T-helper 1 cell treated with Interleukin-12 subunit alpha and Interleukin-12 subunit beta and Interleukin-4 antibody, amounts not matched to agents 30 μg/mL and 1 μg/mL, for 36 hours (primary cell): Measurements from ENCODE around the gene ANKRD6.

ENCODE experiments used
- H3K27ac Mint-ChIP-seq: one replicate; pipeline ENCODE4 v1.8.0; 2021; ENCODE audit warnings: mild to moderate bottlenecking, mixed read lengths
- H3K27me3 Mint-ChIP-seq: one replicate; pipeline ENCODE4 v1.8.0; 2021; ENCODE audit warnings: low read depth, mixed read lengths
- H3K36me3 Mint-ChIP-seq: one replicate; pipeline ENCODE4 v1.8.0; 2021; ENCODE audit warnings: low read depth, mixed read lengths
- H3K4me1 Mint-ChIP-seq: one replicate; pipeline ENCODE4 v1.8.0; 2021; ENCODE audit warnings: low read depth, mixed read lengths
- H3K4me3 Mint-ChIP-seq: one replicate; pipeline ENCODE4 v1.8.0; 2021; ENCODE audit warnings: mild to moderate bottlenecking, moderate library complexity, mixed read lengths
- H3K9me3 Mint-ChIP-seq: one replicate; pipeline ENCODE4 v1.8.0; 2021; ENCODE audit warnings: mixed read lengths

ANKRD6 gene

GRCh38 chr6:89500611-89501010, 67.7 kb downstream of the ANKRD6 start:
- Mint-ChIP-seq H3K36me3 (no peaks in the 10 kb centered on the region), H3K9me3 (no peaks in the 10 kb centered on the region), H3K27ac (no peak overlapping the region), H3K4me3 (no peak overlapping the region), H3K27me3 (peaks cover 30% of the 10 kb centered on the region), H3K4me1 (no peaks in the 10 kb centered on the region)

DNA sequence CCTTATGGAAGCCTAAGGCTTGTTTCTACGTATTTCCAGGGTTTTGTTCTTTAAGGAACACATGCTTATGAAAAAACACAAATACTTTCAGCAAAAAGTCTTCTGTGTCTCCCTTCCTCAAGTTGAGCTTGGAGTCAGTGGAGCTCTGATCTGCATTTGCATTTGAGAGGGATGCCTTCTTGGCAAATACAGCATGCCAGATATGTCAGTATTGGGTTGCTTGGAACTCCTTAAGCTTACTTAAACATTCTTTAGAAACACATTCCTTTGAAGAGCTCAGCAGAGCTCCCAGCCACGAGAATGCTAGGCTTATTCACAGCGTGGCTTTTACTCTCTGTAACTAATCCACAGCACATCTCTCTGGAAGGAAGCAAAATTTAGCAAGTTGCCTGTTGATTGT, 68.3 kb downstream of the ANKRD6 start:
- Mint-ChIP-seq H3K9me3 (no peaks in the 10 kb centered on the region), H3K36me3 (no peaks in the 10 kb centered on the region), H3K27me3 (peaks cover 28% of the 10 kb centered on the region), H3K4me1 (no peaks in the 10 kb centered on the region), H3K4me3 (no peak overlapping the region), H3K27ac (no peak overlapping the region)

DNA sequence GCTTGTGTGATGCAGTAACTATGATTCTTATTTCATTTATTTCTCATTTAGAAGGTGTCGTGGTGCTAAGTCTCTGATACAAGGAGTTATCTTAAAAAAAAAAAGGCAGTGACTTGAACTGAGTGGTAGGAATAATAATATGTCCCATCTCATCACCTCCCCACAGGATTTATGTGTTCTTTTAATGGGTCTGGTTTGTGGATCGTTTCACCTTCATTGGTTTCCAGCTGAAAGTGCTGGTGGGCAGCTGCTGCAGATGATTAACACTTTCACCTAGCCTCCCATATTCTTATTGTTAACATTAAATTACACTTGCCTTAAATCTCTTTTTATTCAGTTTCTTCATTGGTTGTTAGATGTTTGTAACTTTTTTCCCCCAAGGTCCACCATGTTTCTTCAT, 68.8 kb downstream of the ANKRD6 start:
- no peak overlapping the region for H3K4me3 Mint-ChIP-seq
- H3K4me1 Mint-ChIP-seq: no peaks in the 10 kb centered on the region
- no peaks in the 10 kb centered on the region for H3K36me3 Mint-ChIP-seq
- no peaks in the 10 kb centered on the region for H3K9me3 Mint-ChIP-seq
- no peak overlapping the region for H3K27ac Mint-ChIP-seq
- peaks cover 27% of the 10 kb centered on the region for H3K27me3 Mint-ChIP-seq

DNA sequence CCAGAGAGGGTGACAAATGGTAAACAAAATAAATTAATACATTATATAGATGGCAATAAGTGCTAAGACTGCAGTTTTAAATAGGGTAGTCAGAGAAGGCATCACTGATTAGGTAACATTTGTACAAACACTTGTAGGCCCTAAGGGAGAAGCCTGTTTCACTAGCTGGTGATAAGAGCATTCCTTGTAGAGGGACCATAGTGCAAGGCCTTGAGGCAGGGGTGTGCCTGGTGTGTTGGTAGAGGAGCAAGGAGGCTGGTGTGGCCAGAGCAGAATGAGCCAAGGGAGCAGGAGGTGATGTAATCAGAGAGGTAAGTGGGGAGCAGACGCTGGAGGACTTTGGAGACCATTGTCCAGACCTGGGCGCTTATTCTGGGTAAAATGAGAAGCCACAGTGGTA, 70.7 kb downstream of the ANKRD6 start:
- H3K27ac Mint-ChIP-seq: no peak overlapping the region
- H3K4me1 Mint-ChIP-seq: no peaks in the 10 kb centered on the region
- no peak overlapping the region for H3K4me3 Mint-ChIP-seq
- H3K36me3 Mint-ChIP-seq: no peaks in the 10 kb centered on the region
- peaks cover 21% of the 10 kb centered on the region for H3K27me3 Mint-ChIP-seq
- no peaks in the 10 kb centered on the region for H3K9me3 Mint-ChIP-seq

- Mint-ChIP-seq H3K27me3 (peaks cover 14% of the 10 kb centered on the region), H3K9me3 (no peaks in the 10 kb centered on the region), H3K27ac (no peak overlapping the region)
These were observed 72.9 kb downstream of the ANKRD6 start for GRCh38 chr6:89505847-89506246.

GRCh38 chr6:89506716-89507617, 74.0 kb downstream of the ANKRD6 start:
- Mint-ChIP-seq H3K9me3 (no peaks in the 10 kb centered on the region), H3K27ac (no peak overlapping the region), H3K4me3 (no peak overlapping the region), H3K36me3 (no peaks in the 10 kb centered on the region), H3K4me1 (no peaks in the 10 kb centered on the region), H3K27me3 (peaks cover 6% of the 10 kb centered on the region)

More at GRCh38 chr6:89505847-89506246, 72.9 kb downstream of the ANKRD6 start:
- Mint-ChIP-seq H3K4me1 (no peaks in the 10 kb centered on the region), H3K4me3 (no peak overlapping the region), H3K36me3 (no peaks in the 10 kb centered on the region)

GRCh38 chr6:89508755-89509563, 76.0 kb downstream of the ANKRD6 start:
- Mint-ChIP-seq H3K27me3 (peaks cover 8% of the 10 kb centered on the region), H3K36me3 (no peaks in the 10 kb centered on the region), H3K9me3 (no peaks in the 10 kb centered on the region)

GRCh38 chr6:89509777-89510281, 76.9 kb downstream of the ANKRD6 start:
- Mint-ChIP-seq H3K4me3 (no peak overlapping the region), H3K4me1 (no peaks in the 10 kb centered on the region), H3K36me3 (no peaks in the 10 kb centered on the region), H3K27ac (no peak overlapping the region), H3K27me3 (peaks cover 10% of the 10 kb centered on the region), H3K9me3 (no peaks in the 10 kb centered on the region)

More at GRCh38 chr6:89508755-89509563, 76.0 kb downstream of the ANKRD6 start:
- Mint-ChIP-seq H3K27ac (no peak overlapping the region), H3K4me1 (no peaks in the 10 kb centered on the region), H3K4me3 (no peak overlapping the region)

GRCh38 chr6:89510393-89510792, 77.4 kb downstream of the ANKRD6 start:
- Mint-ChIP-seq H3K9me3 (no peaks in the 10 kb centered on the region), H3K4me3 (no peak overlapping the region), H3K4me1 (no peaks in the 10 kb centered on the region), H3K27me3 (peaks cover 13% of the 10 kb centered on the region), H3K27ac (no peak overlapping the region), H3K36me3 (no peaks in the 10 kb centered on the region)

DNA sequence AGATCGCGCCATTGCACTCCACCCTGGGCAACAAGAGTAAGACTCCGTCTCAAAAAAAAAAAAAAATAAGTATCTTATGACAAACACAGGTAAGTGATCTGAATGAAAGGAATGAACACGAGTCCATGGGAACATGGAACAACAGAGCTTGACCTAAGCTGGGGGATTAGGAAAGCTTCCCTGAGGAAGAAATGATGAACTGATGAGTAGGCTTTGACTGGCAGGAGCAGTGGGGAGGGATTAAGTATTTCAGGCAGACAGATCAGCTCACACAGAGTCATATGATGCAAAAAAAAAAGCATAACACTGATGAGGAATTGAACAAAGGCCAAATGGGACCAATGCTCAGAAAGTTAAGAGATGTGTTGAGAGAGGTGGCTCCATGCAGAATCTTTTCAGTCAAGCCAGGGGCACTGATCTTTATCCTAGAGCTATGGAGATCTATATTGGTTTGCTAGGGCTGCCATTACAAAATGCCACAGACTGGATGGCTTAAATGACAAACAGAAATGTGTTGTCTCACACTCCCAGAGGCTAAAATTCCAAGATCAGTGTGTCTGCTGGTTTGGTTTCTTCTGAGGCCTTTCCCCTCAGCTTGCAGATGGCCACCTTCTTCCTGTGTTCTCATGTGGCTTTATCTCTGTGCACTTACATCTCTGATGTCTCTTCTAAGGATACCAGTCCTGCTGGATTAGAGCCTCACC, 85.6 kb downstream of the ANKRD6 start:
- Mint-ChIP-seq H3K4me3 (no peak overlapping the region), H3K4me1 (no peaks in the 10 kb centered on the region), H3K27me3 (peaks cover 5% of the 10 kb centered on the region), H3K27ac (no peak overlapping the region), H3K9me3 (no peaks in the 10 kb centered on the region), H3K36me3 (no peaks in the 10 kb centered on the region)

- H3K27me3 Mint-ChIP-seq: no peaks in the 10 kb centered on the region
- no peak overlapping the region for H3K27ac Mint-ChIP-seq
- H3K9me3 Mint-ChIP-seq: no peaks in the 10 kb centered on the region
- H3K4me3 Mint-ChIP-seq: no peak overlapping the region
- H3K36me3 Mint-ChIP-seq: no peaks in the 10 kb centered on the region
- no peaks in the 10 kb centered on the region for H3K4me1 Mint-ChIP-seq
These were observed 87.8 kb downstream of the ANKRD6 start for GRCh38 chr6:89520736-89521135.

DNA sequence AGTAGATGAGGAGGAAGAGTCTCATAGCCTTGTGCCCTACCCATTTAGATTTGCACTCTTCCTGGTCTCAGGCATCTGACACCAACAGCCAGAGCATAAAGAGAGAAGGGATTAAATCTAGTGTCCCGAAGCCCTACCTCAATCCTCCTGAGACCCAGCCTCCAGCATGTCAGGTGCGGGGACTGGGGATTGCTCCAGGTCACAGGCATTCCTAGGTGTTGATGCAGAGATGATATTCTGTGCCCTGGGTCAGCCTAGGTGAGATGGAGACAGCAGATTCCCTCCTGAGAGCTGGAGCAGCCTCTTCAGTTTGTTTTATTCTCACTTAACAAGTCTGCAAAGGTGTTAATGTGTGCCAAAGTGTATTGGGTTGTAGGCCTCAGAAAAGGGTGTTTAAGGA, 89.8 kb downstream of the ANKRD6 start:
- Mint-ChIP-seq H3K27me3 (no peaks in the 10 kb centered on the region), H3K4me1 (peaks cover 1% of the 10 kb centered on the region), H3K9me3 (no peaks in the 10 kb centered on the region), H3K4me3 (no peak overlapping the region), H3K36me3 (no peaks in the 10 kb centered on the region), H3K27ac (no peak overlapping the region)

DNA sequence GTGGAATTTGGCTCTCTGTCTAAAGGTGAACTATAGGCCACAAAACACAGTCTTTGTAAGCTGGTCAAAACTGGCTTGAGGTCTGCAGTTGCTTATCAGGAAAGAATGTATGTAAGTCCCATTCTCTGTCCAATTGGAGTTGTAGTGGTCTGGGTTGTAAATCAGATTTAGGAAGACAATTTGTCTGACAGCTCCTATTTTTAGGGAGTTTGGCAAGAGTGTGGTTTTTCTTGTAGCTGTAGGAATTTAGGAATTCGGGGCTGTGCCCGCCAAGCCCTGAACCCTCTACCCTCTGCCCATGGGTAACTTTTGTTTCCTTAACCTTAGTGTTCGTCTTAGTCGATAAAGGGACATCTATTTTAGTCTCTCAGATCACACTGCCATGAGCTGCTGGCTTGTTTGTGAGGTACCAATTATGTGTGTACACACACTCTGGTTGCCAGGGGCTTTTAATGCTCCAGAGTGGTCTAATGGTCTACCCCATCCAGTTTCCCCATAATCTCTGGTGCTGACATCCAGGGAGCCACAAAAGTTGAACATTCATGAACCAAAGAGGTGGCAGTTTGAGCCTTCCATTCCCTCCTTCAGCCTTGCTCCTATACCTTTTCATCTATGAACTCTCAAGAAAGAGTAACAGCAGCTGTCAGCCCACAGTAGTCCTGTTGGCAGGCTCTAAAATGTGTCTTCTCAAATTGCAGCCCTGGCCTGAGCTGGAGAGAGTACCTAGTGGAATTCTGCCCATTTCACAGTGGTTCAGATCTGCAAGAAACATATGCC, 93.0 kb downstream of the ANKRD6 start:
- Mint-ChIP-seq H3K4me1 (peaks cover 4% of the 10 kb centered on the region), H3K27ac (no peak overlapping the region), H3K9me3 (no peaks in the 10 kb centered on the region), H3K36me3 (no peaks in the 10 kb centered on the region), H3K27me3 (no peaks in the 10 kb centered on the region), H3K4me3 (no peak overlapping the region)

GRCh38 chr6:89526563-89526869, 93.6 kb downstream of the ANKRD6 start:
- Mint-ChIP-seq H3K9me3 (no peaks in the 10 kb centered on the region), H3K36me3 (no peaks in the 10 kb centered on the region), H3K4me1 (peaks cover 4% of the 10 kb centered on the region), H3K27ac (no peak overlapping the region), H3K4me3 (no peak overlapping the region), H3K27me3 (no peaks in the 10 kb centered on the region)
